Measurements from ENCODE around the gene EXOC4.

Gene EXOC4

GRCh38 chr7:133504825-133505224, 251.9 kb downstream of the EXOC4 start:
- DNase-seq = no peak

- no peak for DNase-seq
Measured at GRCh38 chr7:133509822-133510221, 256.9 kb downstream of the EXOC4 start.

- DNase-seq = no peak
Measured at GRCh38 chr7:133510326-133511055, 257.6 kb downstream of the EXOC4 start.

- no peak for DNase-seq
Measured at GRCh38 chr7:133511252-133511651, 258.4 kb downstream of the EXOC4 start.

- DNase-seq = no peak
Measured at GRCh38 chr7:133511708-133512107, 258.8 kb downstream of the EXOC4 start.

GRCh38 chr7:133512560-133512959, 259.7 kb downstream of the EXOC4 start:
- no peak for DNase-seq

GRCh38 chr7:133513608-133514007, 260.7 kb downstream of the EXOC4 start:
- DNase-seq = no peak

- no peak for DNase-seq
Measured at GRCh38 chr7:133514551-133514950, 261.7 kb downstream of the EXOC4 start.

- DNase-seq = no peak
Measured at GRCh38 chr7:133517766-133518165, 264.9 kb downstream of the EXOC4 start.

GRCh38 chr7:133518718-133519117, 265.8 kb downstream of the EXOC4 start:
- DNase-seq = no peak

GRCh38 chr7:133520248-133520647, 267.4 kb downstream of the EXOC4 start:
- no peak for DNase-seq

- DNase-seq = no peak
Measured at GRCh38 chr7:133522501-133522900, 269.6 kb downstream of the EXOC4 start.

GRCh38 chr7:133528796-133529195, 275.9 kb downstream of the EXOC4 start:
- no peak for DNase-seq

- no peak for DNase-seq
Measured at GRCh38 chr7:133529861-133530260, 277.0 kb downstream of the EXOC4 start.

GRCh38 chr7:133530682-133531081, 277.8 kb downstream of the EXOC4 start:
- DNase-seq = peak; percentile 19

GRCh38 chr7:133534816-133535215, 281.9 kb downstream of the EXOC4 start:
- DNase-seq = no peak

GRCh38 chr7:133535308-133535707, 282.4 kb downstream of the EXOC4 start:
- DNase-seq = no peak

GRCh38 chr7:133536450-133536849, 283.6 kb downstream of the EXOC4 start:
- no peak for DNase-seq

- DNase-seq = no peak
Measured at GRCh38 chr7:133539016-133539415, 286.1 kb downstream of the EXOC4 start.

GRCh38 chr7:133540096-133540860, 287.4 kb downstream of the EXOC4 start:
- no peak for DNase-seq

GRCh38 chr7:133542209-133542780, 289.4 kb downstream of the EXOC4 start:
- DNase-seq = no peak

GRCh38 chr7:133543657-133544056, 290.8 kb downstream of the EXOC4 start:
- DNase-seq = no peak

GRCh38 chr7:133545618-133546017, 292.7 kb downstream of the EXOC4 start:
- no peak for DNase-seq

- DNase-seq = no peak
Measured at GRCh38 chr7:133547981-133548380, 295.1 kb downstream of the EXOC4 start.
